Lower leg skin (tissue), 4 donors: ENCODE results near the gene THY1. TPM values are rescaled to one million over a fixed set of nuclear protein-coding genes. Genes with fewer than 3 reads are reported as not detected.
A peak's percentile ranks its signal among the peaks of the same experiment; 100 is the strongest.

ENCODE experiments used
- DNase-seq, 2 donors: peaks; one replicate each; pipeline ENCODE4 v3.0.0-alpha.2; 2019; ENCODE audit warnings: low spot score in 2 of 2
- H3K4me3 ChIP-seq: fragments of 200-600 bp; sonication (generic); 2 replicates; pipeline ENCODE4 v1.5.1; 2017; ENCODE audit warnings: mild to moderate bottlenecking, low read depth; ENCODE audit not compliant: poor library complexity, severe bottlenecking
- CTCF ChIP-seq, 3 donors: fragments of 450-650 bp; IDR thresholded peaks; one replicate each; pipeline ENCODE4 v1.5.1; 2016; ENCODE audit warnings: antibody characterized with exemption in 3 of 3, mild to moderate bottlenecking in 3 of 3, moderate library complexity in 2 of 3
- POLR2A ChIP-seq, 2 donors: fragments of 450-650 bp; IDR thresholded peaks; one replicate each; pipeline ENCODE4 v1.6.1; 2016 to 2017; ENCODE audit warnings: antibody characterized with exemption in 2 of 2, mild to moderate bottlenecking in 1 of 2, moderate library complexity in 1 of 2
- WGBS, 2 donors: methylation state at CpG; one replicate each; pipeline ENCODE4 v1.1.5; 2018; 5-methylcytosine and 5-hydroxymethylcytosine counted together
- intact Hi-C: fragments of 100-400 bp; cut with DNase I; formaldehyde crosslinking; loops from one replicate; pipeline ENCODE4 v1.15.0; 2023; ENCODE audit warnings: low total_unique reads
- total RNA-seq, 4 donors: library from RNA; depleted of rRNA; stranded (reverse); fragments of >200 nt; gene quantifications; one replicate each; pipeline ENCODE4 v1.1.0, GENCODE V29; 2016

Gene THY1
- total RNA-seq, 4 donors from 2014 or later = 0.52 to 15.3 (median 2.7) TPM

GRCh38 chr11:119373059-119373920 lies 49.7 kb downstream of the THY1 start:
- 84 to 86% methylated on average over 22 to 23 of the region's 23 CpGs for WGBS, 2 donors
- no peak overlapping the region for H3K4me3 ChIP-seq
- DNase-seq = peak in 1 of 2 donors; percentile 82
- intact Hi-C loops = no loop called here
- TF ChIP-seq POLR2A (IDR thresholded peaks at IDR 0.05) (no peak), CTCF (IDR thresholded peaks at IDR 0.05) (no peak)

GRCh38 chr11:119372260-119373058 lies 50.5 kb downstream of the THY1 start:
- TF ChIP-seq POLR2A (IDR thresholded peaks at IDR 0.05) = no peak
- no peak for TF ChIP-seq CTCF (IDR thresholded peaks at IDR 0.05)
- intact Hi-C loops = no loop called here
- 85 to 91% methylated on average over 23 to 26 of the region's 26 CpGs for WGBS, 2 donors
- H3K4me3 ChIP-seq = no peak overlapping the region
- peak in 1 of 2 donors; percentile 74 for DNase-seq

- TF ChIP-seq CTCF (IDR thresholded peaks at IDR 0.05) = no peak
- no peak for TF ChIP-seq POLR2A (IDR thresholded peaks at IDR 0.05)
- intact Hi-C loops = no loop called here
- WGBS, 2 donors = 30 to 52% methylated on average over 8 of the region's 8 CpGs
- no peak for DNase-seq
- H3K4me3 ChIP-seq = no peak overlapping the region
Observed at GRCh38 chr11:119371778-119372182, 51.2 kb downstream of the THY1 start.

GRCh38 chr11:119371067-119371601 lies 51.8 kb downstream of the THY1 start:
- TF ChIP-seq CTCF (IDR thresholded peaks at IDR 0.05) (no peak), POLR2A (IDR thresholded peaks at IDR 0.05) (no peak)
- no peak overlapping the region for H3K4me3 ChIP-seq
- intact Hi-C loops = no loop called here
- WGBS, 2 donors = 70 to 79% methylated on average over 8 of the region's 8 CpGs
- no peak for DNase-seq

- no peak for TF ChIP-seq POLR2A (IDR thresholded peaks at IDR 0.05)
- TF ChIP-seq CTCF (IDR thresholded peaks at IDR 0.05) = no peak
- no peak for DNase-seq
- intact Hi-C loops = no loop called here
- WGBS, 2 donors = 68 to 74% methylated on average over 8 of the region's 8 CpGs
- H3K4me3 ChIP-seq = no peak overlapping the region
Observed at GRCh38 chr11:119370486-119371046, 52.4 kb downstream of the THY1 start.
